Measurements from ENCODE around the gene ACTN4. TPM values are rescaled to one million over a fixed set of nuclear protein-coding genes. Genes with fewer than 3 reads are reported as not detected.

The ACTN4 gene
- total and polyA plus RNA-seq, 2 of the 4 experiments (the other 2 are of a cell fraction), result 541 to 659 TPM

DNA sequence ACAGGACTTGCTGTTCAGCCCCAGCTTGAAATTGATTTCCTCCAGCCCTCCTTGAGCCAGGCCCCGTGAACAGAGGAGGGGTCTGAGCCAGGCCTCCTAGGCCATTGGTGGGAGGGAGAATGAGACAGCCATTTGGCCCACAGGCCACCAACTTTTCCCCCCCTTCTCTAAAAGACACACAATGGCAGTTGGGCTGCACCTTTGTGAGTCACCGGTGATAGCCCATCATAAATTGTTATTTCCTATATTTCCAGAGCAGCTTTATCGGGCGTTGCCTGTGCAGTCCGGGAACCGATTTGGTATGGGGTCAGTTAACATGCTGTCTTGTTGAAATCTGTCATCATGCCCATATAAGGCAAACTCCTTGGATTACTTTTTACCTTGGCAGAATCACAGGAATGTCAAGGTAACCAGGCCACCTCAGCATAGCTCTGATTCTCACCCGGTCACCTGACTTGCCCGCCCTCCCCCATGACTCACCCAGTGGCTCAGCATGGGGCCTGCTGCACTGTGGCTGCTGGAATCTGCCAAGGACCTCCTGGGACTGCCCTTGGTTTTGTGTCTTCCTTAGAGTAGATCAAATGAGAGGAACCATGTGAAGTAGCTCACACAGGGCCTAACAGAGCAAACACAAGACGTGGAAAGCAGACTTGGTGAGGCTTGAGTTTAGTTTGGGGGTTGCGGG lies 36.1 kb downstream of the ACTN4 start:
- Histone ChIP-seq H2AK9ac (replicated peaks; ENCODE audit: low read depth, low read length, poor library complexity) (peak overlapping the region; percentile 94), H3K4me2 (ENCODE audit: low read depth, low read length) (peak overlapping the region; percentile 33), H2BK5ac (ENCODE audit: low read depth, low read length, poor library complexity, severe bottlenecking) (peak overlapping the region; percentile 97), H2BK15ac (ENCODE audit: low read depth, low read length) (peak overlapping the region; percentile 77; the same call in 2 of the 3 replicates), H3K14ac (replicated peaks; ENCODE audit: low read depth, low read length) (peak overlapping the region; percentile 85), H3K79me1 (ENCODE audit: low read depth in 1 of 2, low read length in 2 of 2) (peaks cover 8 to 81% of the 10 kb centered on the region in 2 experiments), H3K36me3 (ENCODE audit: control insufficient read depth, insufficient read depth, low read length) (peaks cover 11% of the 10 kb centered on the region), H3K4me3 (ENCODE audit: insufficient read depth, low read depth, low read length) (no peak overlapping the region), H3K18ac (ENCODE audit: low read depth, low read length) (peak overlapping the region; percentile 90), H2AK5ac (ENCODE audit: low read depth, low read length) (peak overlapping the region; percentile 95), H2BK120ac (ENCODE audit: low read depth, low read length) (peak overlapping the region; percentile 94), H3K56ac (ENCODE audit: extremely low read depth, insufficient read depth, low read length) (peak overlapping the region; percentile 85), H3K9ac (ENCODE audit: low read depth, low read length) (peak overlapping the region; percentile 43), H3K4me1 (ENCODE audit: control insufficient read depth, insufficient read depth, low read length) (peaks cover 51% of the 10 kb centered on the region), H4K20me1 (ENCODE audit: insufficient read depth, low read length) (peaks cover 55% of the 10 kb centered on the region), H4K8ac (ENCODE audit: low read depth in 2 of 2, low read length in 2 of 2) (peak overlapping the region; percentile 37 to 95), H4K91ac (ENCODE audit: insufficient read depth, low read depth, low read length) (peak overlapping the region; percentile 84), H4K5ac (ENCODE audit: low read depth, low read length) (peak overlapping the region; percentile 83), H2BK20ac (ENCODE audit: low read depth, low read length) (peak overlapping the region; percentile 86), H3K9me1 (ENCODE audit: insufficient read depth, low read length) (peaks cover 42% of the 10 kb centered on the region), H3K9me3 (ENCODE audit: control insufficient read depth, insufficient read depth, low read length) (no peaks in the 10 kb centered on the region), H2AFZ (replicated peaks; ENCODE audit: low read length, poor library complexity) (peak overlapping the region; percentile 46), H3K23ac (ENCODE audit: low read depth, low read length) (peak overlapping the region; percentile 88; the same call in 1 of the 2 replicates), H3K4ac (ENCODE audit: low read depth, low read length) (peak overlapping the region; percentile 96), H3K27me3 (ENCODE audit: control insufficient read depth, insufficient read depth, low read length) (no peaks in the 10 kb centered on the region), H3K27ac (ENCODE audit: insufficient read depth, low read length) (peak overlapping the region; percentile 85)
- dilution Hi-C loops (cut with HindIII; ENCODE audit: low sequenced_read_pairs, unreplicated experiment), result no loop called here
- no TSS peak for BruUV-seq (replicated peaks)
- WGBS, 2 experiments (ENCODE audit: extremely low coverage in 2 of 2, insufficient read length in 1 of 2), result no CpG with 5 or more reads among the region's 10 CpGs
- CTCF ChIA-PET, result no interaction called here
- in situ Hi-C loops (cut with MboI; ENCODE audit: low sequenced_read_pairs), result no loop called here
- no peak; the same call in 1 of the 2 replicates for TF ChIP-seq NFE2L2 (IDR thresholded peaks at IDR 0.05; ENCODE audit: low read depth, low read length)
- TF ChIP-seq MXI1 (IDR thresholded peaks at IDR 0.05; ENCODE audit: borderline replicate concordance, low read depth, low read length), result no peak
- TF ChIP-seq CEBPB (IDR thresholded peaks at IDR 0.05; ENCODE audit: low read depth, low read length), result no peak
- TF ChIP-seq BHLHE40 (IDR thresholded peaks at IDR 0.05; ENCODE audit: low read depth, low read length), result peak; percentile 88
- TF ChIP-seq MAFK (IDR thresholded peaks at IDR 0.05; ENCODE audit: low read depth, low read length), result no peak
- TF ChIP-seq, protein P1, sequence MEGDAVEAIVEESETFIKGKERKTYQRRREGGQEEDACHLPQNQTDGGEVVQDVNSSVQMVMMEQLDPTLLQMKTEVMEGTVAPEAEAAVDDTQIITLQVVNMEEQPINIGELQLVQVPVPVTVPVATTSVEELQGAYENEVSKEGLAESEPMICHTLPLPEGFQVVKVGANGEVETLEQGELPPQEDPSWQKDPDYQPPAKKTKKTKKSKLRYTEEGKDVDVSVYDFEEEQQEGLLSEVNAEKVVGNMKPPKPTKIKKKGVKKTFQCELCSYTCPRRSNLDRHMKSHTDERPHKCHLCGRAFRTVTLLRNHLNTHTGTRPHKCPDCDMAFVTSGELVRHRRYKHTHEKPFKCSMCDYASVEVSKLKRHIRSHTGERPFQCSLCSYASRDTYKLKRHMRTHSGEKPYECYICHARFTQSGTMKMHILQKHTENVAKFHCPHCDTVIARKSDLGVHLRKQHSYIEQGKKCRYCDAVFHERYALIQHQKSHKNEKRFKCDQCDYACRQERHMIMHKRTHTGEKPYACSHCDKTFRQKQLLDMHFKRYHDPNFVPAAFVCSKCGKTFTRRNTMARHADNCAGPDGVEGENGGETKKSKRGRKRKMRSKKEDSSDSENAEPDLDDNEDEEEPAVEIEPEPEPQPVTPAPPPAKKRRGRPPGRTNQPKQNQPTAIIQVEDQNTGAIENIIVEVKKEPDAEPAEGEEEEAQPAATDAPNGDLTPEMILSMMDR (conservative IDR thresholded peaks at IDR 0.05; ENCODE audit: low read depth, low read length), result no peak
- TF ChIP-seq SMC3 (IDR thresholded peaks at IDR 0.05; ENCODE audit: low read depth, low read length), result no peak
- peak; percentile 40; the same call in 1 of the 2 replicates for TF ChIP-seq POLR2A (IDR thresholded peaks at IDR 0.05; ENCODE audit: low read depth, low read length)
- peak; percentile 29 for TF ChIP-seq RCOR1 (IDR thresholded peaks at IDR 0.05; ENCODE audit: insufficient replicate concordance, low read length)
- 0 out of 2 replicates have a peak, but pooled peaks have one; percentile 35 for TF ChIP-seq MAZ (IDR thresholded peaks at IDR 0.05; ENCODE audit: borderline replicate concordance, low read depth, low read length)
- peak; percentile 82 for TF ChIP-seq FOS (IDR thresholded peaks at IDR 0.05; ENCODE audit: low read depth, low read length)
- TF ChIP-seq, protein P2, sequence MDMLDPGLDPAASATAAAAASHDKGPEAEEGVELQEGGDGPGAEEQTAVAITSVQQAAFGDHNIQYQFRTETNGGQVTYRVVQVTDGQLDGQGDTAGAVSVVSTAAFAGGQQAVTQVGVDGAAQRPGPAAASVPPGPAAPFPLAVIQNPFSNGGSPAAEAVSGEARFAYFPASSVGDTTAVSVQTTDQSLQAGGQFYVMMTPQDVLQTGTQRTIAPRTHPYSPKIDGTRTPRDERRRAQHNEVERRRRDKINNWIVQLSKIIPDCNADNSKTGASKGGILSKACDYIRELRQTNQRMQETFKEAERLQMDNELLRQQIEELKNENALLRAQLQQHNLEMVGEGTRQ (IDR thresholded peaks at IDR 0.05; ENCODE audit: low read depth, low read length), result peak; percentile 88
- TF ChIP-seq, protein P3, sequence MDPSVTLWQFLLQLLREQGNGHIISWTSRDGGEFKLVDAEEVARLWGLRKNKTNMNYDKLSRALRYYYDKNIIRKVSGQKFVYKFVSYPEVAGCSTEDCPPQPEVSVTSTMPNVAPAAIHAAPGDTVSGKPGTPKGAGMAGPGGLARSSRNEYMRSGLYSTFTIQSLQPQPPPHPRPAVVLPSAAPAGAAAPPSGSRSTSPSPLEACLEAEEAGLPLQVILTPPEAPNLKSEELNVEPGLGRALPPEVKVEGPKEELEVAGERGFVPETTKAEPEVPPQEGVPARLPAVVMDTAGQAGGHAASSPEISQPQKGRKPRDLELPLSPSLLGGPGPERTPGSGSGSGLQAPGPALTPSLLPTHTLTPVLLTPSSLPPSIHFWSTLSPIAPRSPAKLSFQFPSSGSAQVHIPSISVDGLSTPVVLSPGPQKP (IDR thresholded peaks at IDR 0.05; ENCODE audit: borderline replicate concordance, low read depth, low read length), result no peak
- TF ChIP-seq RFX5 (IDR thresholded peaks at IDR 0.05; ENCODE audit: low read depth, low read length), result no peak
- no peak for TF ChIP-seq RAD21 (IDR thresholded peaks at IDR 0.05; ENCODE audit: low read length)
- DNase-seq (peak; percentile 85), ATAC-seq (ENCODE audit: low read depth) (peak; percentile 70)
- intact Hi-C loops (cut with micrococcal nuclease), result no loop called here
- POLR2A ChIA-PET (ENCODE audit: unreplicated experiment), result no interaction called here

Measured in IMR-90 (cell line).